Measurements from ENCODE around the gene EPX.

EPX gene

GRCh38 chr17:58196610-58197009 lies 4.1 kb downstream of the EPX start:
- no peak overlapping the region for H3K4me3 ChIP-seq (ENCODE audit: insufficient read depth, low read depth, low read length)
- H3K9me3 ChIP-seq (ENCODE audit: control insufficient read depth, low read length): no peaks in the 10 kb centered on the region
- H3K27me3 ChIP-seq (ENCODE audit: control insufficient read depth, insufficient read depth, low read length, poor library complexity, severe bottlenecking): no peaks in the 10 kb centered on the region
- WGBS, 2 experiments: 91 to 94% methylated on average over 7 of the region's 7 CpGs
- H3K36me3 ChIP-seq (ENCODE audit: control insufficient read depth, insufficient read depth, low read length): no peaks in the 10 kb centered on the region
- no peaks in the 10 kb centered on the region for H3K4me1 ChIP-seq (ENCODE audit: control insufficient read depth, insufficient read depth, low read length)
- no peak overlapping the region for H3K27ac ChIP-seq (ENCODE audit: insufficient read depth, low read depth, low read length, poor library complexity, severe bottlenecking)

DNA sequence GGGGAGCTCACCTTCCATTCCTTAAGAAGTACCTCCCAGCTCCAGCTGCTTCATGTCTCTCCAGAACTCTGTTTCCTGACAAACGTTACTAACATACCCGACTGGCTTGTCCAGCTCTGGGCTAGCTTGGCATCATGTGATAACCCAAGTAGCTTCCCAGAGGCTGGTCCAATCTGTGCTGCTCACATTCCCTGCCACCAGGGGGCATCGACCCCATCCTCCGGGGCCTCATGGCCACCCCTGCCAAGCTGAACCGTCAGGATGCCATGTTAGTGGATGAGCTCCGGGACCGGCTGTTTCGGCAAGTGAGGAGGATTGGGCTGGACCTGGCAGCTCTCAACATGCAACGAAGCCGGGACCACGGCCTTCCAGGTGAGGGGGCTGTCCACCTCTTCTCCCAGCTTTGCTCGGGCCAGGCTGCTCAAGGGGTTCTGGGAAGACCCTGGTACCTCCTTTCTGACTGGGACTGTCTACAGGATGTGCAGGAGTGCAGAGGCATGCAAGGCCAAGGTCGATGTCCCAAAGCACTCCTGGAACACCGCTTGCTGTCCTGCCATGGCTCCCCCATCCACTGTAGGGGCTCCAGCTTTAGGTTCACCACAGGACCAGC lies 7.6 kb downstream of the EPX start:
- no peaks in the 10 kb centered on the region for H3K4me1 ChIP-seq (ENCODE audit: control insufficient read depth, insufficient read depth, low read length)
- no peak overlapping the region for H3K27ac ChIP-seq (ENCODE audit: insufficient read depth, low read depth, low read length, poor library complexity, severe bottlenecking)
- no peaks in the 10 kb centered on the region for H3K27me3 ChIP-seq (ENCODE audit: control insufficient read depth, insufficient read depth, low read length, poor library complexity, severe bottlenecking)
- no peaks in the 10 kb centered on the region for H3K9me3 ChIP-seq (ENCODE audit: control insufficient read depth, low read length)
- 63 to 67% methylated on average over 14 of the region's 14 CpGs for WGBS, 2 experiments
- no peak overlapping the region for H3K4me3 ChIP-seq (ENCODE audit: insufficient read depth, low read depth, low read length)
- H3K36me3 ChIP-seq (ENCODE audit: control insufficient read depth, insufficient read depth, low read length): no peaks in the 10 kb centered on the region

DNA sequence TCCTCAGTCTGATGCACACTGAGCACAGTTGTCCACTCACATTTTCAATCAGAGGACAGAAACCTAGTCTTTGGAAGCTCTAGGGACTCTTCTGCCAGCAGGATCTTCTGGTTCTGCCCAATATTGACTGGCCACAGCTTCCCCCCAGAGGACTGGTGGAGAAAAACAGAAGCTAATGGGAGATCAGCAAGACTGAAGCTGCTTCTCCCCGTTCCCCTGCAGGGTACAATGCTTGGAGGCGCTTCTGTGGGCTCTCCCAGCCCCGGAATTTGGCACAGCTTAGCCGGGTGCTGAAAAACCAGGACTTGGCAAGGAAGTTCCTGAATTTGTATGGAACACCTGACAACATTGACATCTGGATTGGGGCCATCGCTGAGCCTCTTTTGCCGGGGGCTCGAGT lies 10.3 kb downstream of the EPX start:
- Histone ChIP-seq H3K4me1 (ENCODE audit: control insufficient read depth, insufficient read depth, low read length) (no peaks in the 10 kb centered on the region), H3K27me3 (ENCODE audit: control insufficient read depth, insufficient read depth, low read length, poor library complexity, severe bottlenecking) (no peaks in the 10 kb centered on the region), H3K27ac (ENCODE audit: insufficient read depth, low read depth, low read length, poor library complexity, severe bottlenecking) (no peak overlapping the region), H3K9me3 (ENCODE audit: control insufficient read depth, low read length) (no peaks in the 10 kb centered on the region), H3K36me3 (ENCODE audit: control insufficient read depth, insufficient read depth, low read length) (no peaks in the 10 kb centered on the region), H3K4me3 (ENCODE audit: insufficient read depth, low read depth, low read length) (no peak overlapping the region)
- 89 to 92% methylated on average over 7 of the region's 7 CpGs for WGBS, 2 experiments

DNA sequence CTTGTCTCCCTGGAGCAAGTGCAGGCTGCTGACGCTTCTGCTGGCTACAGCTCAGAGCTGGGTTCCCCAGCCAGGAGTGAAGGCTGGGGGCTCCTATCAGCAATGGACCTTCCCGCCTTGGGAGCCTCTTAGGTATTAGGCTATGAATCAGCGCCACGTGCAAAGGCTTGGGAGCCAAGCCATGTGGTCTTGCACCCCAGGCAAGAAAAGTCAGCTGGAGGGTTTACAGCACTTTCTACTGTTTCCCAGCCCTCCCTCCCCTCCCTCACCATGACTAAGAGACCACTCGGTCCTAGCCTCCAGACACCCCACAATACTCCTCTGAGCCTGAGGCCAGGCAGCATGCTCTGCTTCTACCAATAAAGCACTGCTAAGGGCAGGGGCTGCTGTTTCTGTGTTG lies 12.3 kb downstream of the EPX start:
- 90 to 97% methylated on average over 5 of the region's 5 CpGs for WGBS, 2 experiments
- no peaks in the 10 kb centered on the region for H3K27me3 ChIP-seq (ENCODE audit: control insufficient read depth, insufficient read depth, low read length, poor library complexity, severe bottlenecking)
- H3K27ac ChIP-seq (ENCODE audit: insufficient read depth, low read depth, low read length, poor library complexity, severe bottlenecking): no peak overlapping the region
- H3K36me3 ChIP-seq (ENCODE audit: control insufficient read depth, insufficient read depth, low read length): peaks cover 5% of the 10 kb centered on the region
- H3K4me3 ChIP-seq (ENCODE audit: insufficient read depth, low read depth, low read length): no peak overlapping the region
- H3K4me1 ChIP-seq (ENCODE audit: control insufficient read depth, insufficient read depth, low read length): no peaks in the 10 kb centered on the region
- no peaks in the 10 kb centered on the region for H3K9me3 ChIP-seq (ENCODE audit: control insufficient read depth, low read length)

DNA sequence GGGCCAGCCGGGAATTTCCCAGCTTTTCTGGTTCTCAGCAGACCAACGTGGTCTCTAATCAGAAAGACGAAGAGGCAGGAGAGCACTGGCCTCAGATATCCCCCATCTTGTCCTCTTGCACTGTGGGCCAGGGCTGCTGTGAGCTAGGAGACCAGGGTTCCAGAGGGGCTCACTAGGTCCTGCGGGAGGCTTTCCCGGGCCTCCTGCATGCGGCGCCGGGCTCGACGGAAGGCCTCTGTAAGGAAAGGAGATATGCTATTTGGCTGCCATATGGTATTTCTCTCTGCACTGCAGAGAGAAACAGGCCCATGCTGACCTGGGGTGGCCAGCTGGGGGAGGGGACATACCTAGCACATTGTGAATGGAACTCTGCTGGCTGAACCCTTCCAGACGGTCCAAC lies 13.4 kb downstream of the EPX start:
- H3K27ac ChIP-seq (ENCODE audit: insufficient read depth, low read depth, low read length, poor library complexity, severe bottlenecking): no peak overlapping the region
- no peaks in the 10 kb centered on the region for H3K27me3 ChIP-seq (ENCODE audit: control insufficient read depth, insufficient read depth, low read length, poor library complexity, severe bottlenecking)
- H3K9me3 ChIP-seq (ENCODE audit: control insufficient read depth, low read length): no peaks in the 10 kb centered on the region
- 92 to 94% methylated on average over 11 of the region's 11 CpGs for WGBS, 2 experiments
- no peaks in the 10 kb centered on the region for H3K4me1 ChIP-seq (ENCODE audit: control insufficient read depth, insufficient read depth, low read length)
- no peak overlapping the region for H3K4me3 ChIP-seq (ENCODE audit: insufficient read depth, low read depth, low read length)
- H3K36me3 ChIP-seq (ENCODE audit: control insufficient read depth, insufficient read depth, low read length): peaks cover 11% of the 10 kb centered on the region

GRCh38 chr17:58207451-58207850 lies 14.9 kb downstream of the EPX start:
- Histone ChIP-seq H3K4me1 (ENCODE audit: control insufficient read depth, insufficient read depth, low read length) (no peaks in the 10 kb centered on the region), H3K9me3 (ENCODE audit: control insufficient read depth, low read length) (no peaks in the 10 kb centered on the region), H3K36me3 (ENCODE audit: control insufficient read depth, insufficient read depth, low read length) (peaks cover 11% of the 10 kb centered on the region), H3K4me3 (ENCODE audit: insufficient read depth, low read depth, low read length) (no peak overlapping the region), H3K27ac (ENCODE audit: insufficient read depth, low read depth, low read length, poor library complexity, severe bottlenecking) (no peak overlapping the region), H3K27me3 (ENCODE audit: control insufficient read depth, insufficient read depth, low read length, poor library complexity, severe bottlenecking) (no peaks in the 10 kb centered on the region)
- 95% methylated on average over 3 of the region's 3 CpGs for WGBS, 2 experiments

- no peak overlapping the region for H3K4me3 ChIP-seq (ENCODE audit: insufficient read depth, low read depth, low read length)
- H3K27ac ChIP-seq (ENCODE audit: insufficient read depth, low read depth, low read length, poor library complexity, severe bottlenecking): no peak overlapping the region
- H3K27me3 ChIP-seq (ENCODE audit: control insufficient read depth, insufficient read depth, low read length, poor library complexity, severe bottlenecking): no peaks in the 10 kb centered on the region
- H3K4me1 ChIP-seq (ENCODE audit: control insufficient read depth, insufficient read depth, low read length): no peaks in the 10 kb centered on the region
- 88 to 94% methylated on average over 4 of the region's 5 CpGs for WGBS, 2 experiments
- no peaks in the 10 kb centered on the region for H3K9me3 ChIP-seq (ENCODE audit: control insufficient read depth, low read length)
- peaks cover 15% of the 10 kb centered on the region for H3K36me3 ChIP-seq (ENCODE audit: control insufficient read depth, insufficient read depth, low read length)
These were observed 15.8 kb downstream of the EPX start for GRCh38 chr17:58208344-58208743.

GRCh38 chr17:58210922-58211321 lies 18.4 kb downstream of the EPX start:
- H3K9me3 ChIP-seq (ENCODE audit: control insufficient read depth, low read length): no peaks in the 10 kb centered on the region
- peaks cover 15% of the 10 kb centered on the region for H3K36me3 ChIP-seq (ENCODE audit: control insufficient read depth, insufficient read depth, low read length)
- H3K27ac ChIP-seq (ENCODE audit: insufficient read depth, low read depth, low read length, poor library complexity, severe bottlenecking): no peak overlapping the region
- no peak overlapping the region for H3K4me3 ChIP-seq (ENCODE audit: insufficient read depth, low read depth, low read length)
- no peaks in the 10 kb centered on the region for H3K27me3 ChIP-seq (ENCODE audit: control insufficient read depth, insufficient read depth, low read length, poor library complexity, severe bottlenecking)
- WGBS, 2 experiments: 83 to 84% methylated on average over 5 of the region's 5 CpGs
- no peaks in the 10 kb centered on the region for H3K4me1 ChIP-seq (ENCODE audit: control insufficient read depth, insufficient read depth, low read length)

GRCh38 chr17:58215685-58216084 lies 23.2 kb downstream of the EPX start:
- no peaks in the 10 kb centered on the region for H3K9me3 ChIP-seq (ENCODE audit: control insufficient read depth, low read length)
- no peak overlapping the region for H3K4me3 ChIP-seq (ENCODE audit: insufficient read depth, low read depth, low read length)
- H3K36me3 ChIP-seq (ENCODE audit: control insufficient read depth, insufficient read depth, low read length): peaks cover 5% of the 10 kb centered on the region
- no peaks in the 10 kb centered on the region for H3K4me1 ChIP-seq (ENCODE audit: control insufficient read depth, insufficient read depth, low read length)
- H3K27ac ChIP-seq (ENCODE audit: insufficient read depth, low read depth, low read length, poor library complexity, severe bottlenecking): no peak overlapping the region
- H3K27me3 ChIP-seq (ENCODE audit: control insufficient read depth, insufficient read depth, low read length, poor library complexity, severe bottlenecking): no peaks in the 10 kb centered on the region

DNA sequence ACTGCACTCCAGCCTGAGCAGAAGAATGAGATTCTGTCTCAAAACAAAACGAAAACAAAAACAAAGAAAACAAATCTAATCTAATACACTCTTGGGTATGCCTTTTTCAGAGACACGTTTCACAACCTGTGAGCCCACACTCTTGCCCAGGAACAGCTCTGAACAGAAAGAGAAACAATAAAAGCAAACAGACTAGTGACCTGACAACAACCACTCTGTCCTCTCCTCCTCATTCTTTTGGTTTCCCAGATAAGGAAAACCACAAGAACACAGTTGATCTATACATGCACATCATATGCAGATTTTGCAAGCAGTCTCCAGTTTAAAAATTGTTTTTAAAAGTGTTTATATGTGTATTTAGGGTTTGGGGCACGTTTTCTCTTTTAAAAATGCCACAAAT lies 25.2 kb downstream of the EPX start:
- 88 to 94% methylated on average over 3 of the region's 3 CpGs for WGBS, 2 experiments
- no peak overlapping the region for H3K27ac ChIP-seq (ENCODE audit: insufficient read depth, low read depth, low read length, poor library complexity, severe bottlenecking)
- no peaks in the 10 kb centered on the region for H3K9me3 ChIP-seq (ENCODE audit: control insufficient read depth, low read length)
- peaks cover 4% of the 10 kb centered on the region for H3K36me3 ChIP-seq (ENCODE audit: control insufficient read depth, insufficient read depth, low read length)
- H3K4me3 ChIP-seq (ENCODE audit: insufficient read depth, low read depth, low read length): no peak overlapping the region
- H3K4me1 ChIP-seq (ENCODE audit: control insufficient read depth, insufficient read depth, low read length): no peaks in the 10 kb centered on the region
- H3K27me3 ChIP-seq (ENCODE audit: control insufficient read depth, insufficient read depth, low read length, poor library complexity, severe bottlenecking): peaks cover 5% of the 10 kb centered on the region

Data from ectodermal cell (in vitro differentiated cells).